K562 (cell line): ENCODE data around the gene ZBTB25. TPM values are rescaled to one million over a fixed set of nuclear protein-coding genes. Genes with fewer than 3 reads are reported as not detected.

ENCODE experiments used
- ATAC-seq: fragments of 200-7000 bp; cut with Tn5 transposase; 3 replicates; pipeline ENCODE4 v1.9.1; 2020; ENCODE audit warnings: moderate library complexity
- BruUV-seq: library from RNA; stranded (reverse); fragments of 400-500 nt; replicated peaks from 2 replicates; lab custom pipeline; 2021; lab: Mats Ljungman, UMichigan
- CTCF ChIA-PET: fragments of 300-600 bp; formaldehyde crosslinking; extraction: SDS; loops from one replicate; lab custom pipeline; 2021; ENCODE audit warnings: low intra/inter-chr PET ratio; lab: Yijun Ruan, JAX
- POLR2A ChIA-PET: fragments of 300-600, 350-650 bp; sonication (Branson Sonifier 250); formaldehyde crosslinking; extraction: SDS; loops from one replicate; lab custom pipeline; 2021; ENCODE audit warnings: antibody characterized with exemption, inconsistent platforms; lab: Yijun Ruan, JAX
- DNase-seq, 4 experiments: peaks; one replicate each; pipeline versions ENCODE4 v3.0.0 to v3.0.0-alpha.2; 2011 to 2018; ENCODE audit warnings: low spot score in 3 of 4, mixed read lengths in 3 of 4; ENCODE audit errors: extremely low read depth in 1 of 4
- FAIRE-seq: peaks from 2 replicates; lab custom pipeline; 2011; peaks lifted over from hg19 to GRCh38; lab: Jason Lieb, UNC
- H2AFZ ChIP-seq: 2 replicates; pipeline ENCODE4 v1.6.0; 2011; ENCODE audit warnings: low read depth, low read length, control low read depth, inconsistent platforms
- H3K27ac ChIP-seq: fragments of 200-600 bp; 3 replicates; pipeline ENCODE4 v1.8.0; 2011; ENCODE audit warnings: low read depth, mild to moderate bottlenecking, control low read depth, inconsistent platforms, low read length, moderate library complexity, mixed read lengths; ENCODE audit errors: extremely low read depth
- H3K27me3 ChIP-seq, 2 experiments: fragments of 300-600 bp in 1 of 2; 2 replicates in 1 of 2; 3 replicates in 1 of 2; pipeline versions ENCODE4 v1.6.0 to v1.8.0; 2011; ENCODE audit warnings: inconsistent platforms in 2 of 2, low read length in 2 of 2, mild to moderate bottlenecking in 1 of 2, mixed read lengths in 1 of 2, moderate library complexity in 1 of 2; ENCODE audit not compliant: control insufficient read depth in 2 of 2, insufficient read depth in 2 of 2
- H3K36me3 ChIP-seq: fragments of 300-600 bp; 3 replicates; pipeline ENCODE4 v1.8.0; 2011; ENCODE audit warnings: mild to moderate bottlenecking, low read length, inconsistent platforms; ENCODE audit not compliant: control insufficient read depth, insufficient read depth
- H3K4me1 ChIP-seq, 2 experiments: fragments of 200-600 bp in 1 of 2; replicated peaks in 1 of 2; 2 replicates in 1 of 2; 3 replicates in 1 of 2; pipeline versions ENCODE4 v1.5.1 to v1.8.0; 2011; ENCODE audit warnings: inconsistent platforms in 2 of 2, low read length in 2 of 2, mild to moderate bottlenecking in 1 of 2, mixed read lengths in 1 of 2, moderate library complexity in 1 of 2; ENCODE audit not compliant: control insufficient read depth in 2 of 2, insufficient read depth in 2 of 2
- H3K4me2 ChIP-seq: 2 replicates; pipeline ENCODE4 v1.6.1; 2011; ENCODE audit warnings: low read length, control low read depth, inconsistent platforms, mixed read lengths; ENCODE audit not compliant: insufficient read depth
- H3K4me3 ChIP-seq: fragments of 200-600 bp; sonication (generic), shearing (Covaris generic); 2 replicates; pipeline ENCODE4 v1.5.1; 2016; ENCODE audit warnings: control low read depth, inconsistent platforms
- H3K79me2 ChIP-seq: fragments of 200-600 bp; 3 replicates; pipeline ENCODE4 v1.8.0; 2011; ENCODE audit warnings: low read length, inconsistent platforms; ENCODE audit not compliant: control insufficient read depth, insufficient read depth
- H3K9ac ChIP-seq, 2 experiments: 2 replicates each; pipeline versions ENCODE4 v1.6.0 to v1.6.1; 2011; ENCODE audit warnings: low read depth in 2 of 2, low read length in 2 of 2, control low read depth in 1 of 2, inconsistent platforms in 1 of 2, mild to moderate bottlenecking in 1 of 2, mixed read lengths in 1 of 2; ENCODE audit not compliant: insufficient read depth in 1 of 2
- H3K9me1 ChIP-seq: one replicate; pipeline ENCODE4 v1.6.0; 2011; ENCODE audit warnings: inconsistent platforms, mild to moderate bottlenecking, low read length, moderate library complexity; ENCODE audit not compliant: control insufficient read depth, insufficient read depth
- H3K9me3 ChIP-seq: replicated peaks from 2 replicates; pipeline ENCODE4 v1.5.1; 2011; ENCODE audit warnings: low read depth, low read length, inconsistent platforms; ENCODE audit not compliant: control insufficient read depth, insufficient read depth
- H4K20me1 ChIP-seq: replicated peaks from 2 replicates; pipeline ENCODE4 v1.6.1; 2011; ENCODE audit warnings: low read length, inconsistent platforms, mixed read lengths; ENCODE audit not compliant: control insufficient read depth, insufficient read depth
- BHLHE40 ChIP-seq: IDR thresholded peaks from 2 replicates; pipeline ENCODE4 v1.6.1; 2011; ENCODE audit warnings: low read length, improper control_type of control experiment
- EWSR1 ChIP-seq: fragments of 450-650 bp; IDR thresholded peaks from 2 replicates; pipeline ENCODE4 v1.6.1; 2018; ENCODE audit warnings: borderline replicate concordance, mild to moderate bottlenecking, low read depth, moderate library complexity; ENCODE audit not compliant: partially characterized antibody
- FOXK1 ChIP-seq: sonication (generic); formaldehyde crosslinking; IDR thresholded peaks from 2 replicates; pipeline ENCODE4 v1.8.0; 2022; ENCODE audit warnings: missing genetic modification reagents, mild to moderate bottlenecking, borderline replicate concordance
- MCM2 ChIP-seq: fragments of 450-650 bp; IDR thresholded peaks from 2 replicates; pipeline ENCODE4 v1.6.1; 2017; ENCODE audit warnings: low read depth, mild to moderate bottlenecking
- PKNOX1 ChIP-seq: fragments of 450-650 bp; IDR thresholded peaks from 2 replicates; pipeline ENCODE4 v1.6.1; 2016
- PML ChIP-seq: IDR thresholded peaks from 2 replicates; pipeline ENCODE4 v1.6.1; 2012; ENCODE audit warnings: low read length, inconsistent platforms
- RB1 ChIP-seq: fragments of 450-650 bp; IDR thresholded peaks from 2 replicates; pipeline ENCODE4 v1.6.1; 2017; ENCODE audit warnings: low read depth, mild to moderate bottlenecking
- RBM22 ChIP-seq: fragments of 200-400 bp; formaldehyde crosslinking; IDR thresholded peaks from 2 replicates; pipeline ENCODE4 v1.6.1; 2018; ENCODE audit warnings: low read length, low read depth; ENCODE audit not compliant: poor library complexity, severe bottlenecking
- SMAD2 ChIP-seq: fragments of 150-350 bp; IDR thresholded peaks from 2 replicates; pipeline ENCODE4 v1.6.1; 2014; ENCODE audit warnings: low read depth, mild to moderate bottlenecking, low read length
- TCFL5 ChIP-seq: fragments of 250-450 bp; sonication (Bioruptor Pico); conservative IDR thresholded peaks from 2 replicates; pipeline ENCODE4 v1.6.1; 2021; ENCODE audit warnings: mild to moderate bottlenecking, moderate library complexity, matching md5 sums
- TEAD4 ChIP-seq, 2 experiments: sonication (generic) in 1 of 2; formaldehyde crosslinking in 1 of 2; IDR thresholded peaks; 2 replicates each; pipeline versions ENCODE4 v1.6.1 to v1.8.0; 2012 to 2022; ENCODE audit warnings: borderline replicate concordance in 1 of 2, inconsistent platforms in 1 of 2, low read length in 1 of 2, mild to moderate bottlenecking in 1 of 2, missing genetic modification reagents in 1 of 2
- WHSC1 ChIP-seq: IDR thresholded peaks from one replicate; pipeline ENCODE4 v1.6.1; 2012; ENCODE audit warnings: low read length, control low read depth, inconsistent platforms
- ZBTB2 ChIP-seq: fragments of 450-650 bp; IDR thresholded peaks from 2 replicates; pipeline ENCODE4 v1.6.1; 2016; ENCODE audit warnings: antibody characterized with exemption
- ZHX1 ChIP-seq: fragments of 150-350 bp; conservative IDR thresholded peaks from 2 replicates; pipeline ENCODE4 v1.6.1; 2014; ENCODE audit warnings: low read length
- ZNF174 ChIP-seq: fragments of 250-450 bp; sonication (Bioruptor Pico); IDR thresholded peaks from 2 replicates; pipeline ENCODE4 v1.4.0; 2020; ENCODE audit warnings: mild to moderate bottlenecking
- WGBS: fragments of 100-300 bp; shearing (Covaris generic); methylation state at CpG from one replicate; pipeline ENCODE4 v1.1.6; 2016; ENCODE audit warnings: low coverage, mixed read lengths; ENCODE audit not compliant: insufficient coverage; ENCODE audit errors: missing lambda C conversion rate; 5-methylcytosine and 5-hydroxymethylcytosine counted together
- in situ Hi-C: fragments of 300-500 bp; cut with MboI; formaldehyde crosslinking; loops from 4 replicates; pipeline ENCODE4 v1.15.0; 2018; ENCODE audit warnings: inconsistent platforms, mixed read lengths
- intact Hi-C: fragments of 100-400 bp; cut with micrococcal nuclease; formaldehyde crosslinking; loops from 2 replicates; pipeline ENCODE4 v1.14.2; 2022
- polyA plus RNA-seq, 8 experiments: library from polyadenylated mRNA; depleted of rRNA in 4 of 8; stranded (reverse) in 5 of 8; unstranded in 3 of 8; fragments of >200 nt; fragmentation: Nextera tagmentation in 2 of 8; fragmentation: Illumina TruSeq in 1 of 8; extraction: Ambion mirVana in 2 of 8; extraction: Trizol in 1 of 8; gene quantifications; 2 replicates each; pipeline versions ENCODE4 v1.2.1 to v1.2.3, GENCODE V29; 2011 to 2014; ENCODE audit warnings: inconsistent platforms in 1 of 8, missing spikeins in 1 of 8
- total RNA-seq, 7 experiments: library from RNA; depleted of rRNA in 6 of 7; stranded (reverse); fragments of >200 nt in 6 of 7; fragmentation: Illumina TruSeq in 2 of 7; extraction: Trizol in 2 of 7; gene quantifications; 2 replicates each; pipeline versions ENCODE4 v1.2.1 to v1.2.3, GENCODE V29; 2011 to 2021; ENCODE audit warnings: low replicate concordance in 1 of 7

The ZBTB25 gene
- total and polyA plus RNA-seq, 9 of the 15 experiments (the other 6 are each of a cell fraction or from before 2014, with no cell fraction given): 0.61 to 3.9 (median 2.3) TPM

GRCh38 chr14:64468451-64468850 lies 35.2 kb downstream of the ZBTB25 start:
- no peak for FAIRE-seq
- Histone ChIP-seq H3K36me3 (no peaks in the 10 kb centered on the region), H3K4me3 (no peak overlapping the region), H2AFZ (no peak overlapping the region), H3K9me1 (no peaks in the 10 kb centered on the region), H3K9me3 (no peaks in the 10 kb centered on the region), H3K79me2 (no peaks in the 10 kb centered on the region), H4K20me1 (no peaks in the 10 kb centered on the region; the same call in 1 of the 2 replicates), H3K27ac (no peak overlapping the region), H3K4me2 (no peak overlapping the region), H3K4me1 (peaks cover 8 to 9% of the 10 kb centered on the region in 2 experiments; a peak in 4 of 5 replicates), H3K27me3 (no peaks in the 10 kb centered on the region), H3K9ac (no peak overlapping the region)
- no TSS peak for BruUV-seq
- in situ Hi-C loops (loop anchor here (10.0 kb wide), 1 partner anchor 124 kb away; no protein-coding TSS in a partner anchor), intact Hi-C loops (loop anchor here (5.0 kb wide), 1 partner anchor 39 kb away; no protein-coding TSS in a partner anchor)
- DNase-seq: no peak
- CTCF ChIA-PET: no interaction called here
- no peak for ATAC-seq
- POLR2A ChIA-PET: interaction anchor here (0.6 kb wide), 1 partner anchor 81 kb away, joined by 3 read pairs; no protein-coding TSS in a partner anchor
- 21% methylated on average over 3 of the region's 3 CpGs for WGBS
- no peak for TF ChIP-seq SMAD2
- TF ChIP-seq MCM2: no peak
- TF ChIP-seq WHSC1: no peak
- no peak for TF ChIP-seq PKNOX1
- TF ChIP-seq EWSR1: no peak
- no peak for TF ChIP-seq PML
- no peak for TF ChIP-seq TCFL5
- no peak for TF ChIP-seq RB1
- no peak for TF ChIP-seq TEAD4 (IDR thresholded peaks at IDR 0.05; ENCODE audit: low read length)
- no peak for TF ChIP-seq TEAD4 (CRISPR knock-in tag; IDR thresholded peaks at IDR 0.05; ENCODE audit: borderline replicate concordance)
- no peak for TF ChIP-seq BHLHE40
- TF ChIP-seq FOXK1 (CRISPR knock-in tag): no peak
- TF ChIP-seq ZNF174: no peak
- no peak for TF ChIP-seq ZBTB2
- TF ChIP-seq RBM22: no peak
- no peak for TF ChIP-seq ZHX1
